K562 (cell line): ENCODE data around the gene WDR31. TPM values are rescaled to one million over a fixed set of nuclear protein-coding genes. Genes with fewer than 3 reads are reported as not detected.

Source experiments
- BCLAF1 ChIP-seq, 2 experiments: fragments of 450-650 bp in 1 of 2; IDR thresholded peaks; 2 replicates each; pipeline ENCODE4 v1.6.1; 2011 to 2017; ENCODE audit warnings: low read depth in 2 of 2, antibody characterized with exemption in 1 of 2, borderline replicate concordance in 1 of 2, low read length in 1 of 2, mild to moderate bottlenecking in 1 of 2, mixed read lengths in 1 of 2; ENCODE audit not compliant: control insufficient read depth in 1 of 2
- CAMTA2 ChIP-seq: fragments of 250-450 bp; sonication (Bioruptor Pico); conservative IDR thresholded peaks from 2 replicates; pipeline ENCODE4 v1.5.1; 2022
- CGGBP1 ChIP-seq: fragments of 250-450 bp; sonication (Bioruptor Pico); IDR thresholded peaks from 2 replicates; pipeline ENCODE4 v1.9.0; 2021; ENCODE audit warnings: mild to moderate bottlenecking
- DPF2 ChIP-seq: fragments of 450-650 bp; IDR thresholded peaks from 2 replicates; pipeline ENCODE4 v1.6.1; 2016
- EGR1 ChIP-seq: fragments of 450-650 bp; conservative IDR thresholded peaks from 2 replicates; pipeline ENCODE4 v1.6.1; 2017; ENCODE audit warnings: mild to moderate bottlenecking
- ETS2 ChIP-seq: IDR thresholded peaks from 2 replicates; pipeline ENCODE4 v1.6.1; 2016; ENCODE audit warnings: borderline replicate concordance, missing genetic modification characterization, mild to moderate bottlenecking, moderate library complexity, missing compliant biosample characterization; ENCODE audit not compliant: poor library complexity, severe bottlenecking
- ETV6 ChIP-seq, 3 experiments: fragments of 150-350 bp in 1 of 3; sonication (generic) in 1 of 3; formaldehyde crosslinking in 1 of 3; IDR thresholded peaks; 2 replicates each; pipeline versions ENCODE4 v1.6.1 to v1.8.0; 2014 to 2022; ENCODE audit warnings: borderline replicate concordance in 2 of 3, low read depth in 2 of 3, antibody characterized with exemption in 1 of 3, low read length in 1 of 3, mild to moderate bottlenecking in 1 of 3, missing genetic modification reagents in 1 of 3
- HBP1 ChIP-seq: fragments of 450-650 bp; formaldehyde crosslinking; IDR thresholded peaks from 2 replicates; pipeline ENCODE4 v1.4.0; 2022; ENCODE audit warnings: missing genetic modification characterization
- HDAC6 ChIP-seq: IDR thresholded peaks from 2 replicates; pipeline ENCODE4 v1.6.1; 2012; ENCODE audit warnings: low read depth, mild to moderate bottlenecking, control low read depth, inconsistent platforms, low read length, moderate library complexity
- IFI16 ChIP-seq: fragments of 250-450 bp; sonication (Bioruptor Pico); IDR thresholded peaks from 2 replicates; pipeline ENCODE4 v2.1.2; 2022; ENCODE audit warnings: mild to moderate bottlenecking, inconsistent platforms
- MTA1 ChIP-seq: fragments of 450-650 bp; IDR thresholded peaks from 2 replicates; pipeline ENCODE4 v1.6.1; 2017; ENCODE audit warnings: borderline replicate concordance
- NR3C1 ChIP-seq: sonication (generic); formaldehyde crosslinking; IDR thresholded peaks from 2 replicates; pipeline ENCODE4 v1.8.1; 2022; ENCODE audit warnings: missing genetic modification reagents
- PBX2 ChIP-seq, 2 experiments: IDR thresholded peaks in 1 of 2; conservative IDR thresholded peaks in 1 of 2; 2 replicates each; pipeline ENCODE4 v1.6.1; 2016; ENCODE audit warnings: low read depth in 2 of 2, mild to moderate bottlenecking in 1 of 2, missing compliant biosample characterization in 1 of 2, missing genetic modification characterization in 1 of 2, moderate library complexity in 1 of 2
- POLR2A ChIP-seq: fragments of 450-650 bp; conservative IDR thresholded peaks from 2 replicates; pipeline ENCODE4 v1.6.1; 2016
- RBM39 ChIP-seq: fragments of 200-400 bp; formaldehyde crosslinking; optimal IDR thresholded peaks from 2 replicates; pipeline ENCODE3; 2018; ENCODE audit warnings: low read depth, low read length
- SMARCE1 ChIP-seq: fragments of 450-650 bp; IDR thresholded peaks from 2 replicates; pipeline ENCODE4 v1.7.1; 2016; ENCODE audit warnings: mild to moderate bottlenecking
- SRSF7 ChIP-seq: fragments of 200-400 bp; formaldehyde crosslinking; optimal IDR thresholded peaks from 2 replicates; pipeline ENCODE3; 2017; ENCODE audit warnings: mild to moderate bottlenecking, low read depth, low read length
- ZC3H8 ChIP-seq: fragments of 450-650 bp; IDR thresholded peaks from 2 replicates; pipeline ENCODE4 v1.6.1; 2017
- ZKSCAN1 ChIP-seq: fragments of 150-350 bp; IDR thresholded peaks from 2 replicates; pipeline ENCODE4 v1.6.1; 2016; ENCODE audit warnings: low read depth, low read length
- ZNF121 ChIP-seq: sonication (generic); formaldehyde crosslinking; conservative IDR thresholded peaks from 2 replicates; pipeline ENCODE4 v1.8.0; 2022; ENCODE audit warnings: missing genetic modification reagents
- polyA plus RNA-seq, 8 experiments: library from polyadenylated mRNA; depleted of rRNA in 4 of 8; stranded (reverse) in 5 of 8; unstranded in 3 of 8; fragments of >200 nt; fragmentation: Nextera tagmentation in 2 of 8; fragmentation: Illumina TruSeq in 1 of 8; extraction: Ambion mirVana in 2 of 8; extraction: Trizol in 1 of 8; gene quantifications; 2 replicates each; pipeline versions ENCODE4 v1.2.1 to v1.2.3, GENCODE V29; 2011 to 2014; ENCODE audit warnings: inconsistent platforms in 1 of 8, missing spikeins in 1 of 8
- total RNA-seq, 7 experiments: library from RNA; depleted of rRNA in 6 of 7; stranded (reverse); fragments of >200 nt in 6 of 7; fragmentation: Illumina TruSeq in 2 of 7; extraction: Trizol in 2 of 7; gene quantifications; 2 replicates each; pipeline versions ENCODE4 v1.2.1 to v1.2.3, GENCODE V29; 2011 to 2021; ENCODE audit warnings: low replicate concordance in 1 of 7

Gene WDR31
- total and polyA plus RNA-seq, 9 of the 15 experiments (the other 6 are each of a cell fraction or from before 2014, with no cell fraction given) = 0.35 to 1.8 (median 0.95) TPM

- TF ChIP-seq BCLAF1 (IDR thresholded peaks at IDR 0.05; ENCODE audit: borderline replicate concordance in 1 of 2, control insufficient read depth in 1 of 2, low read depth in 2 of 2, low read length in 1 of 2) (no peak), CGGBP1 (CRISPR knock-in tag) (no peak), CAMTA2 (CRISPR knock-in tag) (no peak), ZC3H8 (no peak), HBP1 (CRISPR knock-in tag) (peak; percentile 30; the same call in 1 of the 2 replicates), POLR2A (peak; percentile 81), IFI16 (no peak), ETV6 (IDR thresholded peaks at IDR 0.05; ENCODE audit: borderline replicate concordance in 1 of 2, low read depth in 2 of 2, low read length in 1 of 2) (no peak), ETV6 (CRISPR knock-in tag; IDR thresholded peaks at IDR 0.05; ENCODE audit: borderline replicate concordance) (no peak), NR3C1 (CRISPR knock-in tag) (no peak), HDAC6 (no peak), MTA1 (0 out of 2 replicates have a peak, but pooled peaks have one; percentile 36), SRSF7 (no peak), EGR1 (0 out of 2 replicates have a peak, but pooled peaks have one; percentile 10), ZNF121 (no peak), SMARCE1 (0 out of 2 replicates have a peak, but pooled peaks have one; percentile 30), RBM39 (no peak), DPF2 (no peak), ETS2 (tag) (no peak), ZKSCAN1 (no peak), PBX2 (CRISPR knock-in tag; IDR thresholded peaks at IDR 0.05; ENCODE audit: low read depth) (no peak), PBX2 (tag; conservative IDR thresholded peaks at IDR 0.05; ENCODE audit: low read depth) (no peak)
Measured at GRCh38 chr9:113376634-113377567, 36.8 kb upstream of the WDR31 start, which contains the start of gene HDHD3 (continued).
